Parathyroid adenoma (tissue), 2 donors: Measurements from ENCODE around the gene ITGA8.

Experiments
- H2AFZ ChIP-seq: fragments of 300-600 bp; sonication (generic); one replicate; pipeline ENCODE4 v1.7.0; 2017; ENCODE audit warnings: antibody characterized with exemption, mild to moderate bottlenecking
- H3K27ac ChIP-seq: fragments of 300-600 bp; sonication (generic); one replicate; pipeline ENCODE4 v1.7.0; 2017
- H3K27me3 ChIP-seq: fragments of 300-600 bp; sonication (generic); one replicate; pipeline ENCODE4 v1.7.0; 2017; ENCODE audit warnings: low read length; ENCODE audit not compliant: control insufficient read depth, insufficient read depth
- H3K36me3 ChIP-seq: fragments of 300-600 bp; sonication (generic); one replicate; pipeline ENCODE4 v1.7.0; 2017; ENCODE audit warnings: low read length; ENCODE audit not compliant: control insufficient read depth, insufficient read depth
- H3K4me1 ChIP-seq: fragments of 300-600 bp; sonication (generic); one replicate; pipeline ENCODE4 v1.7.0; 2017; ENCODE audit warnings: control low read depth
- H3K4me2 ChIP-seq: fragments of 300-600 bp; sonication (generic); one replicate; pipeline ENCODE4 v1.7.0; 2017; ENCODE audit warnings: low read length
- H3K4me3 ChIP-seq: fragments of 300-600 bp; sonication (generic); one replicate; pipeline ENCODE4 v1.7.0; 2017; ENCODE audit warnings: low read depth, low read length
- H3K79me2 ChIP-seq: fragments of 300-600 bp; sonication (generic); one replicate; pipeline ENCODE4 v1.7.0; 2017; ENCODE audit warnings: control low read depth
- H3K9ac ChIP-seq: fragments of 300-600 bp; sonication (generic); one replicate; pipeline ENCODE4 v1.7.0; 2017; ENCODE audit warnings: mild to moderate bottlenecking
- H3K9me3 ChIP-seq: fragments of 300-600 bp; sonication (generic); one replicate; pipeline ENCODE4 v1.7.0; 2017; ENCODE audit warnings: low read length; ENCODE audit not compliant: control insufficient read depth
- TF ChIP-seq, protein P1 (sequence below): fragments of 300-600 bp; sonication (generic); IDR thresholded peaks from one replicate; pipeline ENCODE4 v1.7.0; 2017; ENCODE audit warnings: antibody characterized with exemption, mild to moderate bottlenecking
- donor health status: primary hyperparathyroidism.

The ITGA8 gene

GRCh38 chr10:15474671-15475070, 245.1 kb downstream of the ITGA8 start:
- H3K9me3 ChIP-seq: no peaks in the 10 kb centered on the region
- no peak overlapping the region for H3K4me2 ChIP-seq
- H3K4me1 ChIP-seq: peaks cover 3% of the 10 kb centered on the region
- H3K27me3 ChIP-seq: no peaks in the 10 kb centered on the region
- H2AFZ ChIP-seq: no peak overlapping the region
- TF ChIP-seq, protein P1, sequence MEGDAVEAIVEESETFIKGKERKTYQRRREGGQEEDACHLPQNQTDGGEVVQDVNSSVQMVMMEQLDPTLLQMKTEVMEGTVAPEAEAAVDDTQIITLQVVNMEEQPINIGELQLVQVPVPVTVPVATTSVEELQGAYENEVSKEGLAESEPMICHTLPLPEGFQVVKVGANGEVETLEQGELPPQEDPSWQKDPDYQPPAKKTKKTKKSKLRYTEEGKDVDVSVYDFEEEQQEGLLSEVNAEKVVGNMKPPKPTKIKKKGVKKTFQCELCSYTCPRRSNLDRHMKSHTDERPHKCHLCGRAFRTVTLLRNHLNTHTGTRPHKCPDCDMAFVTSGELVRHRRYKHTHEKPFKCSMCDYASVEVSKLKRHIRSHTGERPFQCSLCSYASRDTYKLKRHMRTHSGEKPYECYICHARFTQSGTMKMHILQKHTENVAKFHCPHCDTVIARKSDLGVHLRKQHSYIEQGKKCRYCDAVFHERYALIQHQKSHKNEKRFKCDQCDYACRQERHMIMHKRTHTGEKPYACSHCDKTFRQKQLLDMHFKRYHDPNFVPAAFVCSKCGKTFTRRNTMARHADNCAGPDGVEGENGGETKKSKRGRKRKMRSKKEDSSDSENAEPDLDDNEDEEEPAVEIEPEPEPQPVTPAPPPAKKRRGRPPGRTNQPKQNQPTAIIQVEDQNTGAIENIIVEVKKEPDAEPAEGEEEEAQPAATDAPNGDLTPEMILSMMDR: no peak
- H3K9ac ChIP-seq: no peak overlapping the region
- H3K79me2 ChIP-seq: no peaks in the 10 kb centered on the region
- no peak overlapping the region for H3K27ac ChIP-seq
- no peaks in the 10 kb centered on the region for H3K36me3 ChIP-seq
- no peak overlapping the region for H3K4me3 ChIP-seq

DNA sequence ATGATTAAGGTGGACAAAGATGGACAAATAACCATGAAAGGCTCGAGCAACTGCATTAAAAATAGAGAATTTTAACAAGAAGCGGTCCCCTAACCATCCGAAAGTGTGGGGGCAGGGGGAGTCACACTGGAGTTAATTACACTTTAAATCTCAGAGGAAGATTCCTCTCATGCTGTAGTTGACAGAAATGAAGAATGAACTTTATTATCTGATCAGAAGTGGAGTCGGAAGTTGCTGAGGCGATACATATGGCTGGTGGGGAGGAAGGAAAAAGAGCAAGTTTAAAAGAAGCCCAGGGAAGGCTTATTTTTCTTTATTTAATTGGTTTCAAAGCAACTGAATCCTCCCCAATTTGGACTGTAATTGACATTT, 246.3 kb downstream of the ITGA8 start:
- Histone ChIP-seq H3K4me1 (peaks cover 3% of the 10 kb centered on the region), H3K9ac (no peak overlapping the region), H2AFZ (no peak overlapping the region), H3K4me2 (no peak overlapping the region), H3K9me3 (no peaks in the 10 kb centered on the region), H3K79me2 (no peaks in the 10 kb centered on the region), H3K27me3 (no peaks in the 10 kb centered on the region), H3K36me3 (no peaks in the 10 kb centered on the region), H3K27ac (no peak overlapping the region), H3K4me3 (no peak overlapping the region)
- TF ChIP-seq, protein P1: no peak

GRCh38 chr10:15472431-15473395, 247.0 kb downstream of the ITGA8 start:
- H3K4me3 ChIP-seq: no peak overlapping the region
- no peaks in the 10 kb centered on the region for H3K36me3 ChIP-seq
- no peak overlapping the region for H3K27ac ChIP-seq
- H3K27me3 ChIP-seq: no peaks in the 10 kb centered on the region
- H3K9ac ChIP-seq: no peak overlapping the region
- H3K79me2 ChIP-seq: no peaks in the 10 kb centered on the region
- peaks cover 3% of the 10 kb centered on the region for H3K4me1 ChIP-seq
- no peak overlapping the region for H3K4me2 ChIP-seq
- no peak overlapping the region for H2AFZ ChIP-seq
- no peaks in the 10 kb centered on the region for H3K9me3 ChIP-seq
- TF ChIP-seq, protein P1: no peak

DNA sequence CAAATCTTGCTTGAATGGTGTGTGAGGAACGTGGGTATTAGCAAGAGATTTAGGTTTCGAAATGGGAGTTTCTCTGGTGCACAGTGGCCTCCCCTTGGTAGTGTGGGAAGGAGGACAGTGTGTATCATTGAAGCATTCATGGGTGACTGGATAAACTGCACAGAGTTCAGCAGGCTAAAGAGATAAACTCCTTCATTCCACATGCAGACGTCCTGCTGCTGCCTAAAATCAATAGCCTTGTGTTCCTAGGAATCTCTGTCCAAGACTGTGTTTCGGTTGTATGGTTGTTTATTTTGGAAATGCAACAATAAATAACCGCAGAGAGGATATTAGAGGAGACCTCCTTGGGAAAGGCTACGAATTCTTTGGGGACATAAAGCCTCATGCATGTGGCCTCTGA, 247.7 kb downstream of the ITGA8 start:
- Histone ChIP-seq H3K79me2 (no peaks in the 10 kb centered on the region), H2AFZ (no peak overlapping the region), H3K4me3 (no peak overlapping the region), H3K36me3 (no peaks in the 10 kb centered on the region), H3K4me2 (no peak overlapping the region), H3K9ac (no peak overlapping the region), H3K4me1 (peaks cover 3% of the 10 kb centered on the region), H3K27ac (no peak overlapping the region), H3K9me3 (no peaks in the 10 kb centered on the region), H3K27me3 (no peaks in the 10 kb centered on the region)
- TF ChIP-seq, protein P1: no peak

DNA sequence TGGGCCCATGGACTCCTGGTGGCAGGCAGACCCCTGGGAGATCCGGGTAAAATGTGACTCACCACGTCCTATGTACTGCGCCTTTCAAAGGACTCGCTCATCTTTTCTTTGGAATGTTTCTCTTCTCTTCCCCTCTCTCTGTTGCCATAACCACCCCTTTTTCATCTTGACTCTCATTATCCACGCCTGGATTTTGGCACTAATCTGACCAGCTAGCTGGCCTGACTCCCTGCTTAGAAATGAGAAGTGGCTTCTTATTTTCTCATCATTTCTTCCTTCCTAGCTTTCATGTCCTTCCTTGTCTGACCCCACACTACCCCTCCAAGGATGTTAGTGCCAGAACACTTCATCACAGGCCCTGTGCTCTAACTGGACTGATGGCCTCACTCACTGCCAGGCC, 250.6 kb downstream of the ITGA8 start:
- Histone ChIP-seq H3K79me2 (no peaks in the 10 kb centered on the region), H3K27me3 (no peaks in the 10 kb centered on the region), H3K36me3 (no peaks in the 10 kb centered on the region), H3K9ac (no peak overlapping the region), H3K4me1 (peaks cover 3% of the 10 kb centered on the region), H3K4me2 (no peak overlapping the region), H3K9me3 (no peaks in the 10 kb centered on the region), H3K4me3 (no peak overlapping the region), H2AFZ (no peak overlapping the region), H3K27ac (no peak overlapping the region)
- TF ChIP-seq, protein P1: no peak
